HCT116 (cell line): ENCODE results near the gene NUCB1.

ENCODE experiments used
- CTCF ChIP-seq, 3 experiments: fragments of 200-600 bp in 1 of 3; sonication (generic) in 1 of 3; IDR thresholded peaks in 2 of 3; conservative IDR thresholded peaks in 1 of 3; 2 replicates each; pipeline ENCODE4 v1.5.1; 2012 to 2017; ENCODE audit warnings: low read depth in 2 of 3, low read length in 2 of 3, antibody characterized with exemption in 1 of 3, borderline replicate concordance in 1 of 3, control low read depth in 1 of 3, mild to moderate bottlenecking in 1 of 3, mixed read lengths in 1 of 3, mixed run types in 1 of 3, moderate library complexity in 1 of 3; ENCODE audit not compliant: insufficient read depth in 1 of 3
- EZH2 ChIP-seq: fragments of 200-600 bp; sonication (generic); IDR thresholded peaks from 2 replicates; pipeline ENCODE4 v1.6.1; 2017; ENCODE audit warnings: antibody characterized with exemption, mixed run types
- POLR2AphosphoS5 ChIP-seq: IDR thresholded peaks from 2 replicates; pipeline ENCODE4 v1.6.1; 2011; ENCODE audit warnings: mild to moderate bottlenecking, low read depth, low read length, moderate library complexity
- TF ChIP-seq, protein P1 (sequence below): IDR thresholded peaks from 2 replicates; pipeline ENCODE4 v1.6.1; 2012

DNA sequence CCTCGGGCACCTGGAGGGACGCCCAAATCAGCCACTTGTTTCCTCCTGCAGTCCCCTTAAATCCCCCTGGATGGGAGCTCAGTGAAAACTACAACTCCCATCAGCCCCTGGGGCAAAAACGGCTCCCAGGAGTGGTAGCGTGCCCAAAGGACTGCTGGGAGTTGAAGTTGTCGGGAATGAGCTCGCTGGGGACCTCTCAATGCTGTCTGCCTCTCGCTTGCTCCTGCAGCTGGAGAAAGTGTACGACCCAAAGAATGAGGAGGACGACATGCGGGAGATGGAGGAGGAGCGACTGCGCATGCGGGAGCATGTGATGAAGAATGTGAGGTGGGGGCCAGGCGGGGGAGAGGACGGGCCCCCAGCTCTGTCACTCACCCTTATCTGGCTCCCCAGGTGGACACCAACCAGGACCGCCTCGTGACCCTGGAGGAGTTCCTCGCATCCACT is 18.7 kb downstream of the NUCB1 start:
- TF ChIP-seq POLR2AphosphoS5 (no peak), CTCF (IDR thresholded peaks at IDR 0.05 in 2 of 3, conservative IDR thresholded peaks at IDR 0.05 in 1 of 3; ENCODE audit: borderline replicate concordance in 1 of 3, insufficient read depth in 1 of 3, low read depth in 2 of 3, low read length in 2 of 3) (no peak), EZH2 (no peak)
- TF ChIP-seq, protein P1, sequence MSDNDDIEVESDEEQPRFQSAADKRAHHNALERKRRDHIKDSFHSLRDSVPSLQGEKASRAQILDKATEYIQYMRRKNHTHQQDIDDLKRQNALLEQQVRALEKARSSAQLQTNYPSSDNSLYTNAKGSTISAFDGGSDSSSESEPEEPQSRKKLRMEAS, result no peak
